MV-4-11 (cell line): ENCODE results near the gene NECAB3.

Source experiments
- DNase-seq: peaks from one replicate; lab custom pipeline; 2025; lab: John Stamatoyannopoulos, UW

Gene NECAB3

DNA sequence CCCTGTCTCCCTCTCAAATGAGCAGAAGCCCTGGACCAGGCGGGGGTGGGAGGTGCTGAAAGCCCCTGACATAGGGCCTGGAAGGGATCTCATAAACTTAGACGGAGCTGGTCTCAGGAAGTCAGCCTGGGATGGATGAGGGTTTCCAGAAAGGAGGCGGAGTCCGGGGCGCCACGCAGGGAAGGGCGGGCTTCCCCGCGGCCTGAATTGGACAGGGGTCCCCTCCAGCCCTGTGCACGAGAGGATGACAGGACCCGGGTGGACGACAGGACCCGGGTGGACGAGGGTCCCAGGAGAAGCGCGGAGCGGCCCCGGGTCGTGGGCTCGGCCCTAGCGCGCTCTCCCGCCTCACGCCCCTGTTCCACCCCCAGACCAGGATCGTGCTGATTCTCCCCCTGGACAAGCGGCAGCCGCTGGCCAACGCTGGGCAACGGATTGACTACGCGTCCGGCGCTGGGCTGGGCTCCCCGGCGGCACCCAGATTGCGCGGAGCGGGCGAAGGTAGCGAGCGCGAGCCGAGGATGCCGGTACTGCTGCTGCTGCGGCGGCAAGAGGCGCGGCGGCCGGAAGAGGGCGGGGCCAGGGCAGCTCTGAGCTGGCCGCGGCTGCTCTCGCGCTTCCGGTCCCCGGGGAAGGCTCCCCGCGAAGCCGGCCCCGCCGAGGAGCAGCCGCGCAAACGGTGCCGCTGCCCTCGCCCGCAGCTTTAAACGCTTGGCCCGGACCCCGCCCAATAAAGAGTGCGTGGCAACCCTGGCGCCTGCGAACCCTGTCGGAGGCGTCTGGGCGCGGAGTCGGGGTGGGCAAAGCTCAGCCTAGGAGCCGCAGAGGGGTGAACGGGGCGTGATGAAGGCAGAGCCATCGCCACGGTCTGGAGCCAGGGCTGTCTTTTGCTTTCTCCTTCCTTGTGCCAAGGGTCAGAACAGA lies 10.8 kb downstream of the NECAB3 start:
- peak; percentile 67 for DNase-seq

DNA sequence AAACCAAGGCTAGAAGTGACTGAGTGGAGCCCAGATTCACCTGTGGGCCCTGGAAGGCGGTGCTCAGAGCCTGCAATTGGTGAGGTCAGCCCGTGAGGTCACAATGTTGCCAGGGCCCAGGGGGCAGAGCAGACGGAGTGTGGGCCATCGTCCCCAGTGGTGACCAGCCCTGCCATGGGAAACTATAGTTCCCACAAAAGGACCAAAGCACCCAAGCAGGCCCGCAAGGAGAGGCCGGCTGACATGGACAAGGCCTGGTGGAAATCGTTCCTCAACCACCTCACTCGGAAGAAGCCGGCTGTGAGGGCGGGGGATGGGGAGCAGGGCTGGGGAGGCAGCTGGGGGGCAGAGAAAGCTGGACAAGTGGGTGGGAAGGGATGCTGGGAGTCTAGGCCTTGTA lies 12.1 kb downstream of the NECAB3 start, which contains the start of gene C20orf144:
Gene C20orf144 (plus strand): TSS at position 156 of the 400 bp plus-strand sequence. CDS start 19 bp downstream, at position 175.
- DNase-seq: no peak

DNA sequence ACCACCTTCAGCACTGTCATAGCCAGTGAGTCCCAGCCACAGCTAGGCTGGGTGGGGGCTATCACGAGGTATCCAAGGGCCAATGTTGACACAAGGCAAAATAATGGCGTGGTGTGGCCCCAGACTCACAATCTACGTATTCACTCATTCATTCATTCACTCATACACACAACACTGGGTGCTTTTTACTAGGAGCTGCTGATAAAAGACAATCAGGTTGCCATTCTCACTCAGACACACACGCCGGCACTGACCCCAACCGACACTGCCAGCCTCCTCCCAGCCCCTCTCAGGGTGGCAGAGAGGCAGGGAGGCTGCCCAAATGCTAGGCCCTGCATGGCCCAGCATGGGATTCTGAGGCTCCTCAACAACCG lies 13.6 kb downstream of the NECAB3 start:
- DNase-seq: no peak

DNA sequence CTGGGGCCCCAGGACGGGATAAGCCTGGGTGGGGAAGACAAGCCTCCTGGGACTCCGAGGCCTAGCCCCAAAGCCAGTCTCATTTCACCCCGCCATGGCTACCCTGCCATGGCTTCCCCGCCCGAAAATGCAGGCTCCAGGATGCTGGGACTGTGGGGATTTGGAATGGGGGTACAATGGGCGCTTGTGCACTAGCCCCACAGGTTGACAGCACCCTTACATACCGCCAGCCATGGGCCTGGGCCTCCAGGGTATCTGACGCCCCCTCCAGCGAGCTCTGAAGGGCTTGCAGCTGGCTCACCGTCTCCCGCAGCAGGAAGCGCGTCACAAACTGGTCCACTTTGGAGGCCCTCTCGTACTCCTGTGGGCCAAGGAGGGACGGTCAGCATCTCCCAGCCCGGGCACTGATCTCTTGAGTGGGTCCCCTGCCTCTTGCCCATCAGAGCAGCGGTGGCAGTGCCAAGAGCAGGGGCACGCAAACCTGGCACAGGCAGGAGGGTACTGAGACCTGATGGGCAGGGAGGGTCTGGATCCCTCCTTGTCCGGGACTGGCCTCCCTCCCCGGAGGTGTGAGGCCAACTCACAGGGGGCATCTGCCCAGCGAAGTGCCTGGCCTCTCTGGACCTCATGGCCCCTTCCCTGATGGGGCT lies 14.1 kb downstream of the NECAB3 start:
- no peak for DNase-seq

DNA sequence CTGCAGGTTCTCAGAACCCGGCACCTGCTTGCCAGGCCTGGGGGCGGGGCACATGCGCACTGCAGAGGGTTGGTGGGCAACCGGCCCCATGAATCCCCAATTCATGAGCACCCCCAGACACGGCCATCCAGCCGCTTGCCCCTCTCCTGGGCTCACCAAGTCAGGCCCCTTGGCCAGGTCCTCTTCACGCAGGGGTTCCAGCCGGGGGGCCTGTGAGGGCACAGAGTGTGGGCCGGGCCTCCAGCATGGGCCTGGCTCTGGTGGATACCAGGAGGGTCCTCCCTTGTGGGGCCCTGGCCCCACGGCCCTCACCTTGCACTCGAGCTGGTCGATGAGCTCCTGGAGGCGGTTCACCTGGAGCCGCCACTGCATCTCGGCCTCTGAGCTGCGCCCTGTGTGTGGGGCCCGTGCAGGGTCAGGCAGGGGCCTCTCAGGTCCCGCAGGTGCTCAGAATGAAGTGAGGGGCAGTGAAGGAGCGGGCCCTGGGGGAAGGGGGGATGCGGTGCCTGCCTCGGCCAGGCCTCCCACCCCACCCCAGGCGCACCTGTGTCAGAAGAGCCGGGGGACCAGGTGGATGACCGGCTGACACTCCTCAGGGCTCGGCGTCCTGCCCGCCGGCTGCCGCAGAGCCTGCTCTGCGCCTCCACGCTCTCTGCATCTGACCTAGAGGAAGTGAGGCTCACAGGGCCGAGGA lies 14.7 kb downstream of the NECAB3 start:
- DNase-seq: no peak

DNA sequence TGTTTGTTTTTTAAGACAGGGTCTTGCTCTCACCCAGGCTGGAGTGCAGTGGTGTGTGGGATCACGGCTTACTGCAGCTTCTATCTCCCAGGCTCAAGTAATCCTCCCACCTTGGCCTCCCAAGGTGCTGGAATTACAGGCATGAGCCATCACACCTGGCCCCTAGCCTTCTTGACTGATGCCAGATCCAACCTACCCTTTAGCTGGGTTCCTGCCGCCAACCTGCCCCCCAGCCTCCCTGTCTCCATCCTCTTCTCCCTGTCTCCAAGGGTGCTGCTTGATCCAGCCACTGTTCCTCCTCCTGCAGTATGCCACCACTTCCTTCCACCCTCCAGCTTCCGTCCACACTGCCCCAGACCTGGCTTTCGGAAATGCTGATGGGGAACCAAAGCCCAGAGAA lies 15.3 kb downstream of the NECAB3 start:
- DNase-seq: no peak

DNA sequence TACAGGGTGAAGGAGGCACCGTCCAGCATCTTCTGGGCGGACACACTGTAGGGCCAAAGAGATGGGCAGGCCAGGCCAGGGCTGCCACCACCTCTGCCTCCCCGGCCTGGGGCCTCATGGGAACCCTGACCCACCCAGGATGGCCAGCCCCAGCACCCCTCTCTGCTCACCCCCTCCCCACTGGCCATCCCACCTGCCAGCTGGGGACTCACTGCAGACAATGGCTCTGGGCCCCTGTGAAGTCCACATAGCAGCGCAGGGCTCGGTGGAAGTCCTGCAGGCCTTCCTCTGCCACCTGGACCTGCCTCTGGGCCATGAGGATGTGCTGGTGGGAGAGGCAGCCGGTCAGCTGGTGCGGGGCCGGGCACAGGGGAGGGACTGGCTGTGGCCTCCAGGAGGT lies 15.7 kb downstream of the NECAB3 start:
- no peak for DNase-seq

DNA sequence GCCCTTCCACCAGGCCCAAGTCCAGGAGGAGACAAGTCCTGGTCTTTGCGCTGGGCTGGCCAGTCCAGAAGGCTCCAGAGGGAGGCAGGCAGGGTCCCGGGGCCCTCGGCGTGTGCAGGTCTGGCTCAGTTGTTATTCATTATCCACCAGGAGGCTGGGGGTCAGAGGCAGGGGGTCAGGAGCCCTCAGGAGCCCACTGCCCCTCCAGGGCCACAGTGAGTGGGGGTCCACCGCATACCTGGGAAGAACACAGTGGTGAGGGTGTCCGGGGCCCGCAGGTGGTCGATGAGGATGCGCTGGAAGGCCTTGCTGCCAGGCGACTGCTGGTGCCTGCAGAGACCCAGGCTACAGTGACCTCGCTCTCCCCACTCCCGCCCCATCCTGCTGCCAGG lies 16.5 kb downstream of the NECAB3 start:
- no peak for DNase-seq

DNA sequence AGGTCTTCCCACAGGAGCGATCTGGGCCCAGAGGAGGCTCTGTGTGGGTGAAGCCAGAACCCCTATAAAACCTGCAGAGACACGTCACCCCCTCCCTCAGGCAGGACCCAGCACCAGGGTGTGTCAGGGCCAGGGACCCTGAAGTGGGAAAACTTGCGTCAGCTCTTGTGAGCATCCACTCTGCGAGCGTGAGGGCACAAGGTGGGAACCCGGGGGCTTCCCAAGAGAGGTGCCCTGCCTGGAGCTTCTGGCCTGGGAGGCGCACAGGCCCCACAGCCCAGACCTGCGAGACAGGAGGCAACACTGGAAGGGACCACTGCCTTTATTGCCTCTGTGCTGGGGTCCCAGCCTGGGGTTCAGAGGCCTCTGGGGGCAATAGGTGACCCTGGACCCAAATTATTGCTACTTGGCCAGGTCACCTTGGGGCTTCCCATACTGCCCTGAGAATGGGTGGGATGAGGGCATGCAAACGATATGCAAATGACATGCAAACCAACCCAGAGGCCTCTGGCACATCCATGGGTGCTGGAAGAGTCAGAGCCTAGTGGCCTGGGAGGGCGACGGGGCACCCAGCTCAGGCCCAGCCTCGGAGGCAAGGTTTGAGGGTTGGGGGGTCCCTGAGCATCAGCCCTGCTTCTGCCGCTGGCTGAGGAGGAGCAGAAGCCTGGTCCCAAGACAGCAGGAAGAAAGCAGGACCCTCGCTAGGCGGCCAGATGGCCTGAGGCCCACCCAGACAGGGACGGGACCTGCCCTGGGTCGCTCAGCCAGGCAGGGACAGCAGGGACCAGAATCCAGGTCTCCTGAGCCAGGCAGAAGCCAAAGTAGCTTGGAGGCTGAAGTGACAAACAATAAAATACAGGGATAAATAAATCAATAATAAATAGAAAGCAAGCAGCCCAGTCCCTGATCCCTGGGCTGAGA lies 17.2 kb downstream of the NECAB3 start:
- DNase-seq: no peak

DNA sequence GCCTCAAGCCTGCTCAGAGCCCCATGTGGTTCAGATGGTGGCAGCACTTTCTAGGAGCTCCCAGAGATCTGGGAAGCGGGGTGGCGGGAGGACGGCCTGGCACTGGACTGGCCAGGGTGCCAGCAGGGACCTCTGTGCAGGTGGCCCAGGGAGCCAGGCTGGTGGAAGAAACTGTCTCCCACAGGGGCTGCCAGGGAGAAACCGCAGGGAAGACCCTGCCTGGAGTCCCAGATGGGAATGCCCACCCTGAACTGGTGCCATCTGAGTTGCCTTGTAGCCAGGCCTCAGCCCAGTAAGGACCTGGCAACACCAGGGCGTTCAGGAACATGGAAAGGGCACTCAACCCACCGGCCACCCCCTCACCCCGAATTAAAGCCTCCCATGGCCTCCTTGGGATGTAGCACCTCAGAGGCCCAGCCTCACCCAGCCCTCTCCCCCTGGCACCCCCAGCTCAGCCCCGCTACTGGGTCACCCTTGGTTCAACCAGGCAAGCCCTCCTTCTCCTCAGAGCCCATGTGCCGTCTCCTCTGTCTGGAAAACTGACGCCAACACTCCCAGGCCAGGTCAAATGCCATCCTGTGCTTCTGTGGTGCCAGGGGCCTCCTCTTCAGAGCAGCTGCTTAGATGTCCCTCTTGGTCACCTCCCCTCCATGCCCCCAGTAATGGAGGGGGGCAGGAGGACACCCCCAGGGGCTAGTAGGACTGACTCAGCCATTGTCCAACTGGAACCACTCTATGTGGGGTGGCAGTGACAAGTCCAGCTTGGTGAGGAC lies 18.0 kb downstream of the NECAB3 start:
- no peak for DNase-seq

DNA sequence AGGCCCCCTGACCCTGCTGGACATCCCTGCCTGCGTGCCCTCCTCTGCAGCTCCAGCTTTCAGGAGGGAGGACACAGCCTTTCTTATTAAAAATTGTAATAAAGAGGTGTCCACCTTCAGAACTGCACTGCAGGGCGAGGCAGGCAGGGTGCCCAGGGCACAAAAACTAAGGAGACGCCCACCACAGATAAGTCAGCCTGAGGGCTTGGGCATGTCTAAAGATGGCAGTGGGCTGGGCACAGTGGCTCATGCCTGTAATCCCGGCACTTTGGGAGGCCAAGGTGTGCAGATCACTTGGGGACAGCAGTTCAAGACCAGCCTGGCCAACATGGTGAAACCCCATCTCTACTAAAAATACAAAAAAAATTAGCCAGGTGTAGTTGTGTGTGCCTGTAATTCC lies 19.1 kb downstream of the NECAB3 start:
- no peak for DNase-seq

DNA sequence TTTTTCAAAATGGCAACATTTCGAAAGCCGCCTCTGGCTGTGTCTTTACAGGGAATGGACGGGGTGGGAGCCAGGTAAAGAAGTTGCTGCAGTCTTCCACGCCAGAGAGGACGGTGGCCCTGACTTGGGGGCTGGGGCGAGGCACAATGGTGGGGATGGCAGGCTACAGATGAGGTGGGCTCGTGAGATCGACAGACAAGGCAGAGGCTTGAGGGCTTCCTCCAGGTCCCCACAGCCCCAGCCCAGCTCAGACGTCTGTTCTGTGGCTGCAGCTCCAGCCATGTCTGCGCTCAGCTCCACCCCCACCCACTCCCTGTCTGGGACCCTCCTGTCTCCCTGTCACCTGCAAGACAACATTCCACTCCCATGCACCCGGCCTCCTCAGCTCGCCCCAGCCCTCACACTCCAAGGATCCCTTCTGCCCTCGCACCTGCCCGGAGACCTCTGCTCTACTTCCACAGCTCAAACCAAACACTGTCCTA lies 19.5 kb downstream of the NECAB3 start:
- no peak for DNase-seq

DNA sequence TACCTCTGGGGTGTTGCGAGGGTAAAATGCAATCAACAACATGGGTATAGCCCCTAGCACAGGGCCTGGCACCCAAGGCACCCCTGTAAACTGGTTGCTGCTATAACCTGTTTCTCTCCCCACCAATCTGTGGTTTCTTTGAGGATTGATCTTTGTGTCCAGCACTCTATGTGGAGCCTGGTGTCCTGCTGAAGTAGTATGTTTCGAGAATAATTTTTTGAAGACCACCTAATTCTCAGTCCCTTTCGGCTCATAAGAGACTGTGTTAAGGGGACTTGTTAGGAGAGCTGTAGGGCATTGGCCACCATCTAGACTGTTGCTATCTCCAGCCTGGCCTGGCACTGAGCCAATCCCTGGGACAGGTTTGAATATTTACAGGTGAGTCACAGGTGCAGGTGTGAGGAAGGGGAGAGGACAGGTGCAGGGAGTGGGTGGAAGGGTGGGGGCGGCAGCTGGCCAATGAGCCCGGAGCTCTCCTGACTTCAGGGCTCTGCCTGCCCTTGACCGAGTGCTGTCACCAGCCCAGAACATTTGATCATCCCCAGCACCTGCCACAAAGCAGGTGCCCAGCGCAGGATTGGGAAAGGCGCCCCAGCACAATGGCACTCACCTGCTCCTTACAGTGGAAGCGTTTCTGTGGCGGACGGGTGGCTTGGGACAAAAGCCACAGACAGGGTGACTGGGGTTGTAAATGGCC lies 20.2 kb downstream of the NECAB3 start:
- no peak for DNase-seq

DNA sequence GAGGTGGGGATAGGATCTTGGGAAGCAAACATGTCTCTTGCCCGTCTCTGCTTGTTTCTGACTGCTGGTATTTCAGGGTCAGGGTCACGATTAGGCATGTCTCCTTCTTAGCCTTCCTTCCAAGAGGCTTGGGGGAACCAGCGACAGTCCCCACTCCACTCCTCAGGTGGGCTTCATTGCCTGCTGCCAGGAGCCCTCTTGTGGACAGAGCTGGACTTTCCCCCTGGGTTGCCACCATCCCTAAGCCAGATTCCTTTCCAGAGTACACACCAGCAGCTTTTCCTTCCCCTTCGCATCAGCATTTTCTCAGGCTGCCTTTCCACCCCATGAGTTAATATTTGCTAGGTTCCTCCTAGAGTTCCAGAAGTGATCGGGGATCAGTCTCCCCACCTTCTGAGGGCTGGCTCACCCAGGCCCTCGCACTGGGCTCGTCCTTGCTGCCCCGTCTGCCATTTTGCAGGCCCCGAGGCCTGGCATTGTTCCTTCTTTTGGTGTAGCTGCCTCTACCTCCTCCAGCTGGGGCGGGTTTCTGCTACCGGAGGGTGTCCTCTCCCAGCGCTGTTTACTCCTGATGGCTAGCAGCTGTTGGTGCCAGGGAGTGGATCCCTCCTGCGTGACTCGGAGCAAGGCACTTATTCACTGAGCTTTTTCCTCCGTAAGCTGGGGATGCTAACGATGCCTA lies 20.9 kb downstream of the NECAB3 start:
- DNase-seq: no peak

DNA sequence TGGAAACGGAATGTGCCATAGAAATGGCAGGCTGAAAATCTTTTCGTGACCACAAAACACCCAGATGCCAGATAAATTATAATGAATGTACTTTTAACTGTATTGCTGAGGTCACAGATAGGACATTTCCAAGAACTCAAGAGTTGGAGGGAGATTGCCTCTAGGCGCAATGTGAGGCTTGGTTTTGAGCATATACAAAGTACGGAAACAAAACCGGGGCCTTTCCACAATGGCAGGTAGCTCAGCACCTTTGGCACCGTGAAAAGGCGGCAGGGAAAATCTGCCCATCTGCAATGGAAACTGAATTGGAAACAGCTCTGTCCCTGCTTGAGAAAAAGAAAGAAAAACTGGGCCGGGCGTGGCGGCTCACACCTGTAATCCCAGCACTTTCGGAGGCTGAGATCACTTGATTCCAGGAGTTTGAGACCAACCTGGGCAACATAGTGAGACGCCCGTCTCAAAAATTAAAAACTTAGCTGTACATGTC lies 22.6 kb downstream of the NECAB3 start:
- DNase-seq: no peak

DNA sequence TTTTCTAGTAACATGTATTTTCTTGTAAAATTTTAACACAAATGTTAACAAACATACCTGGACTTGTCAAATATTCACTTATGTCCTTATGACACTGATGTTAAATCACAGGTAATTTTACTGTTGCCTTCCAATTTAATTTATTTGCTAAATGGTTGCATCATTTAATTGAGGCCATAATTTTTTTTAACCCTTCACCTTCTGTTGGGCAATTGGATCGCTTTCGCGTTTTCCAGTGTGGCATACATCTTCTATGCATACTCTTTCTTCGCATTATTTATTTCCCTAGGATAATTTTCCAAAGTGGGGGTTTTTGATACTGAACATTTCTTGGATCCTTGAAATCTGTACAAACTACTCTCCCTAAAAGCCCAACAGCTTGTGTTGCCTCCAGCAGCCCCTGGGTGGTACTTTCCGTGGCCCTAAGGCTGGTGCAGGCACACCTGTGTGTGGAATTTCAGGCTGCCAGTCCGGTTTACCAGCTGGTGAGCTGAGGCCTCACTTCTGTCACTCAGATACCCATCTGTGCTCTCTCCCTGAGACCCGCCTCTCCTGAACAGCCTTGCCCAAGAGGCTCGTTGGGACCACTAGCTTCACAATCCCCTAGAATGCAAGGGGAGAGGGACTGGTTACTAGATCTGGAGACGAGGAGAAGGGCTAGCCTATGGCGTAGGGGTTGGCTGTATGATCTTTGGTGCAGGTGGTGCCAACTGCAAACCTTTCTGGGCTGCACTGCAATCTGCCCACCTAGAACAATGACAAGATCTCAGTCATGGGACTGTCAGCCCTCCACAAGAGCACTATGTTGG lies 23.3 kb downstream of the NECAB3 start:
- DNase-seq: no peak

DNA sequence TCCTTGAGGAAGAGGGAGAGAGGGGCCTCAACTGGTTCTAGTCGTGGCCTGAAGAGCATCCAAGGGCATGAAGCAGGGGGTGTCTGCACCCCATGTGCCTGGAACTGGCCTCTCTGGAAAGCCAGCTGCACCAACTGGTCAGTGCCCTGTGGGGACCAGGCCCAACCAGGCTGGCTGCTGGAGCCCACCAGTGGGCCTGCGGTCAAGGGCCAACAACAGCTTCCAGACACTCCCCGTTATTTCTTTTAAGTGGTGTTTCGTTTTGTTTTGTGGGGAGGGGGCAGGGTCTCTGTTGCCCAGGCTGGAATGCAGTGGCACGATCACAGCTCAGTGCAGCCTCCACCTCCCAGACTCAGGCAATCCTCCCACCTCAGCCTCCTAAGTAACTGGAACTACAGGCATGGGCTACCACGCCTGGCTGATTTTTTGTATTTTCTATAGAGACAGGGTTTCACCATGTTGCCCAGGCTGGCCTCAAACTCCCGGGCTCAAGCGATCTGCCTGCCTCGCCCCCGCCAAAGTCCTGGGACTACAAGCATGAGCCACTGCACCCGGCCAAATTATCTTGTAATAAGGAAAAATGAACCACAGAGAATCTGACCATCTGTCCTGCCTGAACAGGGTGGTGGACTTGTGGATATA lies 24.0 kb downstream of the NECAB3 start:
- DNase-seq: no peak

DNA sequence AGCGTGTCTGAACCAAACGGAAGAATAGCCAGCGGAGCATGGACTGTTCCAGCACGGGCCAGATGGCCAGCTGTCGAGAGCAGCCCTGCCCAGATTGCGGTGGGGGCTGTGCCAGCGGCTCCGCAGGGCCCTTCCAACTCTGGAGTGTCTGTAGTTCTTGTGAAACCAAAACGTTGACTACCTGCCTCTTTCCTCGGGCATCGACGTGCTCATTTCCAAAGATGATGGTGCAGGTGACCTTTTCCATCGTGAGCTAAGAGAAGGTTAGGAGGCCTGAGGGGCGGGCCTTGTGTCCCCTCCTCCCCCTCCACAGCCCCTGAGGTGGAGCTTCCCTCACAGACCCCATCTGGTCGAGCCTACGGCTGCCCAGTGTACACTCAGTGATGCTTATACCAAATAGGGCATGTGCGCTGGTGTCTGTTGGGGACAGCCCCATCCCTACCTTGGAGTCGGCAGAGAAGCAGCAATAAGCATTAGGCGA lies 25.0 kb downstream of the NECAB3 start:
- DNase-seq: no peak
